ENCODE measurements around the gene INA. TPM values are rescaled to one million over a fixed set of nuclear protein-coding genes. Genes with fewer than 3 reads are reported as not detected.
"Not testable (repeated sequence)": the region's sequence is repeated elsewhere in the genome, so short reads cannot be mapped to it uniquely, and the experiment has no call there.

The INA gene
- total RNA-seq, 1 donor from 2014 or later: 6.2 TPM

- H3K36me3 Mint-ChIP-seq (ENCODE audit: insufficient read depth): peaks cover 1% of the 10 kb centered on the region
- H3K4me1 Mint-ChIP-seq (ENCODE audit: low read depth): peaks cover 11% of the 10 kb centered on the region
- DNase-seq (ENCODE audit: low spot score, unreplicated experiment): no peak
- peaks cover 2% of the 10 kb centered on the region for H3K9me3 Mint-ChIP-seq (ENCODE audit: low read depth)
- H3K4me3 Mint-ChIP-seq (ENCODE audit: low read depth): no peak overlapping the region
- H3K27me3 Mint-ChIP-seq: no peaks in the 10 kb centered on the region
- TF ChIP-seq CTCF (IDR thresholded peaks at IDR 0.05; ENCODE audit: unreplicated experiment): peak; percentile 8
- H3K27ac Mint-ChIP-seq: no peak overlapping the region
Measured at GRCh38 chr10:103246324-103246723, 30.6 kb upstream of the INA start.

DNA sequence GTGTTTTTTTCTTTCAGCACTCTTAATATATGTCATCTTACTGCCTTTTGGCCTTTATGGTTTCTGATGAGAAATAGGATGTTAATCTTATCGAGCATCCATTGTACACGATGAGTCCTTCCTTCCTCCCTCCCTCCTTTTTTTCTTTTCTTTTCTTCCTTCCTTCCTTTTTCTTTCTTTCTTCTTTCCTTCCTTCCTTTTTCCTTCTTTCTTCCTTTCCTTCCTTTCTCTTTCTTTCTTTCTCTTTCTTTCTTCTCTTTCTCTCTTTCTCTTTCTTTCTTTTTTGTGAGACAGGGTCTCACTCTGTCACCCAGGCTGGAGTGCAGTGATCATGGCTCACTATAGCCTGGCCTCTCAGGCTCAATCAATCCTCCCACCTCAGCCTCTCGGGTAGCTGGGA lies 22.8 kb upstream of the INA start:
- H3K4me3 Mint-ChIP-seq (ENCODE audit: low read depth): no peak overlapping the region
- no peak for DNase-seq (ENCODE audit: low spot score, unreplicated experiment)
- H3K4me1 Mint-ChIP-seq (ENCODE audit: low read depth): peaks cover 5% of the 10 kb centered on the region
- peak overlapping the region; percentile 15 for H3K27ac Mint-ChIP-seq
- H3K27me3 Mint-ChIP-seq: no peaks in the 10 kb centered on the region
- peaks cover 3% of the 10 kb centered on the region for H3K36me3 Mint-ChIP-seq (ENCODE audit: insufficient read depth)
- peaks cover 9% of the 10 kb centered on the region for H3K9me3 Mint-ChIP-seq (ENCODE audit: low read depth)
- no peak for TF ChIP-seq CTCF (IDR thresholded peaks at IDR 0.05; ENCODE audit: unreplicated experiment)

DNA sequence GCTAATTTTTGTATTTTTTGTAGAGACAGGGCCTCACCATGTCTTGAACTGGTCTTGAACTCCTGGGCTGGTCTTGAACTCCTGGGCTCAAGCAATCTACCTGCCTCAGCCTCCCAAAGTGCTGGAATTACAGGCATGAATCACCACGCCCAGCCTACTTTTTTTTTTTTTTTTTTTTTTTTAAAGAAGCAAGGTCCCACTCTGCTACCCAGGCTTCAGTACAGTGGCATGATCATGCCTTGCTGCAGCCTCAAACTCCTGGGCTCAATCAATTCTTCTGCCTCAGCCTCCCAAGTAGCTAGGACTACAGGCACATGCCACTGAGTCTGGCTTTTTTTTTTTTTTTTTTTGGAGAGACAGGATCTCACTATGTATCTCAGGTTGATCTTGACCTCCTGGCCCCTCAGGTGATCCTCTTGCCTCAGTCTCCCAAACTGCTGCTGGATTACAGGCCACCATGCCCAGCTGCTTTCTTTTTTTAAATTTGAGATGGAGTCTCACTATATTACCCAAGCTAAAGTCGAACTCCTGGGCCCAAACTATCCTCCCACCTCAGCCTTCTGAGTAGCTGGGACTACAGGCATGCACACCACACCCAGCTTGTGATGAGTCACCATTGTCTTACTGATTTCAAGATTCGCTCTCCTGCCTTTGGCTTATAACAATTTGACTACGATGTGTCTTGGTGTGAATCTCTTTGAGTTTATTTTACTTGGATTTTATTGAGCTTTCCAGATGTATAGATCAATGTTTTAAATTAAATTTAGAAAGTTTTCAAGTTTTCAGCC lies 22.2 kb upstream of the INA start:
- Mint-ChIP-seq H3K36me3 (ENCODE audit: insufficient read depth) (peaks cover 4% of the 10 kb centered on the region), H3K27me3 (no peaks in the 10 kb centered on the region), H3K27ac (peak overlapping the region; percentile 15), H3K4me3 (ENCODE audit: low read depth) (no peak overlapping the region), H3K4me1 (ENCODE audit: low read depth) (peaks cover 4% of the 10 kb centered on the region), H3K9me3 (ENCODE audit: low read depth) (peaks cover 12% of the 10 kb centered on the region)
- no peak for DNase-seq (ENCODE audit: low spot score, unreplicated experiment)
- no peak for TF ChIP-seq CTCF (IDR thresholded peaks at IDR 0.05; ENCODE audit: unreplicated experiment)

GRCh38 chr10:103256613-103257012 lies 20.3 kb upstream of the INA start:
- DNase-seq (ENCODE audit: low spot score, unreplicated experiment): no peak
- Mint-ChIP-seq H3K27me3 (no peaks in the 10 kb centered on the region), H3K36me3 (ENCODE audit: insufficient read depth) (peaks cover 2% of the 10 kb centered on the region), H3K4me3 (ENCODE audit: low read depth) (no peak overlapping the region), H3K4me1 (ENCODE audit: low read depth) (no peaks in the 10 kb centered on the region), H3K27ac (no peak overlapping the region), H3K9me3 (ENCODE audit: low read depth) (peaks cover 18% of the 10 kb centered on the region)
- TF ChIP-seq CTCF (IDR thresholded peaks at IDR 0.05; ENCODE audit: unreplicated experiment): no peak

- no peak for DNase-seq (ENCODE audit: low spot score, unreplicated experiment)
- Mint-ChIP-seq H3K4me3 (ENCODE audit: low read depth) (no peak overlapping the region), H3K4me1 (ENCODE audit: low read depth) (no peaks in the 10 kb centered on the region), H3K27me3 (peaks cover 5% of the 10 kb centered on the region), H3K27ac (no peak overlapping the region), H3K36me3 (ENCODE audit: insufficient read depth) (peaks cover 2% of the 10 kb centered on the region), H3K9me3 (ENCODE audit: low read depth) (peaks cover 18% of the 10 kb centered on the region)
- TF ChIP-seq CTCF (IDR thresholded peaks at IDR 0.05; ENCODE audit: unreplicated experiment): no peak
Measured at GRCh38 chr10:103257812-103258211, 19.1 kb upstream of the INA start.

DNA sequence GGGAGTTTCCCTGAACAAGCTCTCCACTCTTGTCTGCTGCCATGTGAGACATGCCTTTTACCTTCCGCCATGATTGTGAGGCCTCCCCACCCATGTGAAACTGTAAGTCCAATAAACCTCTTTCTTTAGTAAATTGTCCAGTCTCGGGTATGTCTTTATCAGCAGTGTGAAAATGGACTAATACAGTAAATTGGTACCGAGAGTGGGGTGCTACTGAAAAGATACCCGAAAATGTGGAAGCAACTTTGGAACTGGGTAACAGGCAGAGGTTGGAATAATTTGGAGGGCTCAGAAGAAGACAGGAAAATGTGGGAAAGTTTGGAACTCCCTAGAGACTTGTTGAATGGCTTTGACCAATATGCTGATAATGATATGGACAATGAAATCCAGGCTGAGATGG lies 18.0 kb upstream of the INA start:
- DNase-seq (ENCODE audit: low spot score, unreplicated experiment); H3K27ac Mint-ChIP-seq; H3K36me3 Mint-ChIP-seq (ENCODE audit: insufficient read depth); H3K27me3 Mint-ChIP-seq; H3K4me3 Mint-ChIP-seq (ENCODE audit: low read depth); H3K4me1 Mint-ChIP-seq (ENCODE audit: low read depth): not testable (repeated sequence)
- H3K9me3 Mint-ChIP-seq (ENCODE audit: low read depth): peaks cover 18% of the 10 kb centered on the region
